Nephron progenitor cell (in vitro differentiated cells): ENCODE data around the gene SLC7A7.

Source experiments
- DNase-seq: peaks from one replicate; pipeline ENCODE4 v3.0.0; 2021
- H3K27ac Mint-ChIP-seq: 2 replicates; pipeline ENCODE4 v1.8.0; 2021; ENCODE audit warnings: mild to moderate bottlenecking, moderate library complexity, mixed read lengths
- H3K27me3 Mint-ChIP-seq: 2 replicates; pipeline ENCODE4 v1.8.0; 2021; ENCODE audit warnings: mild to moderate bottlenecking, low read depth, mixed read lengths; ENCODE audit not compliant: poor library complexity
- H3K36me3 Mint-ChIP-seq: 2 replicates; pipeline ENCODE4 v1.8.0; 2021; ENCODE audit warnings: low read depth, mixed read lengths
- H3K4me1 Mint-ChIP-seq: 2 replicates; pipeline ENCODE4 v1.8.0; 2021; ENCODE audit warnings: mixed read lengths
- H3K4me3 Mint-ChIP-seq: 2 replicates; pipeline ENCODE4 v1.8.0; 2021; ENCODE audit warnings: mild to moderate bottlenecking, moderate library complexity, mixed read lengths
- H3K9me3 Mint-ChIP-seq: 2 replicates; pipeline ENCODE4 v1.8.0; 2021; ENCODE audit warnings: mild to moderate bottlenecking, moderate library complexity, mixed read lengths
- CTCF ChIP-seq: fragments of 200-600 bp; sonication (generic); IDR thresholded peaks from 2 replicates; pipeline ENCODE4 v1.5.0; 2021; ENCODE audit warnings: antibody characterized with exemption

SLC7A7 gene

GRCh38 chr14:22839159-22839779 lies 24.0 kb upstream of the SLC7A7 start:
- Mint-ChIP-seq H3K4me1 (peaks cover 37% of the 10 kb centered on the region), H3K9me3 (no peaks in the 10 kb centered on the region), H3K27ac (peak overlapping the region; percentile 92), H3K27me3 (peaks cover 4% of the 10 kb centered on the region), H3K4me3 (peak overlapping the region; percentile 99), H3K36me3 (peaks cover 47% of the 10 kb centered on the region)
- TF ChIP-seq CTCF: no peak
- DNase-seq: no peak

DNA sequence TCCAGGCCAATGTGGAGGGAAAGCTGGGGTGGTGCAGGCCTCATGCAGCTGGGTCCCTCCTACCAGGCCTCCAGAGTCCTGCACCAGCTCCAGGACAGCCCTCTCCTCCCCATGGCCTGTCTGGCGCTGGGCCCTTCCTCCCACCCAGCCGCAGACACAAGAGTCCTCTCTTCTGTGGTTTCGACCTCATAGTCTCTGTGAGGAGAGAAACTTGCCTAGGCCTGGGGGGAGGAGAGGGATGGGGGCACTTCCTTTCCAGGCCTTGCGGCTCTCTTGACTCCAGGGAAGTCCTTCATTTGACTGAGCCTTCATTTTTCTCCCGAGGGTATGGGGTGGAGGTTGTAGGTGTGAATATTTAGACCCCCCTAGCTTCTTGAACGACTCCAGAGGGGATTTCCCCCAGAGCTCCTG lies 23.4 kb upstream of the SLC7A7 start:
- peak overlapping the region; percentile 92 for H3K27ac Mint-ChIP-seq
- peaks cover 37% of the 10 kb centered on the region for H3K4me1 Mint-ChIP-seq
- H3K27me3 Mint-ChIP-seq: peaks cover 4% of the 10 kb centered on the region
- H3K9me3 Mint-ChIP-seq: no peaks in the 10 kb centered on the region
- no peak for DNase-seq
- TF ChIP-seq CTCF: no peak
- peaks cover 47% of the 10 kb centered on the region for H3K36me3 Mint-ChIP-seq
- peak overlapping the region; percentile 99 for H3K4me3 Mint-ChIP-seq

GRCh38 chr14:22837750-22838538 lies 22.7 kb upstream of the SLC7A7 start:
- Mint-ChIP-seq H3K4me3 (peak overlapping the region; percentile 99), H3K9me3 (no peaks in the 10 kb centered on the region), H3K36me3 (peaks cover 45% of the 10 kb centered on the region), H3K4me1 (peaks cover 37% of the 10 kb centered on the region), H3K27me3 (peaks cover 4% of the 10 kb centered on the region), H3K27ac (peak overlapping the region; percentile 93)
- TF ChIP-seq CTCF: no peak
- DNase-seq: no peak

DNA sequence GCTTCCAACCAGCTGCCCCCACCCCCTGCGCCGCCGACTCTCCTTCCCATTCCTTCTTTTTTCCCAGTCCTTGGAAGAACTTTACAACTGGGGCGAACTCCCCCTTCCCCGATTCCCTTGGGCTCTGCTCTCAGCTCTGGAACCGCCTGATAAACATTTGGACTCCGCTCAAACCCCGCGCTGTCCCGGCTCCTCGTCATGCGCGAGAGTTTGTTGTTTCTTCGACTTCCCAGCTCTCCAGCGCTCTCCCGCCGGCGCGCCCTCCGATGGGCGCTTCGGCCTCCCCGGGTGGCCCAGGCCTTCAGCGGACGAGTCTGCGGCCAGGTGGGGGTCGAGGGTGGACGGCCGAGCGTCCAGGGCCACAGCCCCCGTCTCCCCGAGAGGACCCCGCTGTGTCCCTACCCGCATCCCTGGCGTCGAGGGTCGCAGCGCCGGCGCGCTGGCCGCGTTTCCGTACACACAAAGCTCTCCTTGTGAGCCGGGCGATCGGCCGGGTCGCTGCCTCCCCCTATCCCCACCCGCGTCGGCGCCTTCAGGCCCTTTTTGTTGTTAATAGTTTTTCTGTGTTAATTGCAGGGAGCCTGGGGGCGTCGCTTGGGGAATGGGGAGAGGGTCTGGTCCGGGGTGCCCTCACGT lies 22.0 kb upstream of the SLC7A7 start:
- Mint-ChIP-seq H3K27me3 (peaks cover 4% of the 10 kb centered on the region), H3K4me3 (peak overlapping the region; percentile 99), H3K27ac (peak overlapping the region; percentile 98), H3K4me1 (peaks cover 37% of the 10 kb centered on the region), H3K9me3 (no peaks in the 10 kb centered on the region), H3K36me3 (peaks cover 40% of the 10 kb centered on the region)
- no peak for TF ChIP-seq CTCF
- DNase-seq: peak; percentile 61

GRCh38 chr14:22836301-22837113 lies 21.3 kb upstream of the SLC7A7 start, which contains the start of gene MMP14:
MMP14 (plus strand) TSS chr14:22836585; CDS start chr14:22836818, 233 bp downstream.
- Mint-ChIP-seq H3K4me1 (peaks cover 38% of the 10 kb centered on the region), H3K27ac (peak within 1 kb of the TSS; percentile 98), H3K4me3 (peak within 1 kb of the TSS; percentile 99), H3K36me3 (peaks cover 40% of the 10 kb centered on the region), H3K27me3 (peaks cover 4% of the 10 kb centered on the region), H3K9me3 (no peaks in the 10 kb centered on the region)
- peak; percentile 57 for DNase-seq
- TF ChIP-seq CTCF: peak; percentile 27
